ENCODE measurements around the gene MLN.

The MLN gene

GRCh38 chr6:33757906-33758305 lies 45.9 kb downstream of the MLN start:
- no peak overlapping the region for H3K27ac ChIP-seq (ENCODE audit: low read depth, low read length, poor library complexity, severe bottlenecking)
- peaks cover 6% of the 10 kb centered on the region for H3K27me3 ChIP-seq (ENCODE audit: insufficient read depth, low read length)
- H3K4me1 ChIP-seq (ENCODE audit: insufficient read depth, low read length, severe bottlenecking), result no peaks in the 10 kb centered on the region

GRCh38 chr6:33757113-33757512 lies 46.7 kb downstream of the MLN start:
- TF ChIP-seq EZH2 (IDR thresholded peaks at IDR 0.05; ENCODE audit: borderline replicate concordance, low read length), result no peak
- no peak for TF ChIP-seq CTCF (IDR thresholded peaks at IDR 0.05; ENCODE audit: low read length)
- H2AFZ ChIP-seq (ENCODE audit: low read length), result no peak overlapping the region

More at GRCh38 chr6:33757906-33758305, 45.9 kb downstream of the MLN start:
- Histone ChIP-seq H3K9ac (ENCODE audit: low read length) (no peak overlapping the region), H3K9me2 (ENCODE audit: low read depth, low read length) (no peaks in the 10 kb centered on the region), H3K9me3 (ENCODE audit: low read length) (no peaks in the 10 kb centered on the region), H3K79me2 (ENCODE audit: insufficient read depth, low read length) (no peaks in the 10 kb centered on the region), H3K4me2 (ENCODE audit: low read length) (no peak overlapping the region), H3K36me3 (ENCODE audit: insufficient read depth, low read length) (no peaks in the 10 kb centered on the region), H4K20me1 (ENCODE audit: insufficient read depth, low read length) (no peaks in the 10 kb centered on the region), H2AFZ (ENCODE audit: low read length) (no peak overlapping the region), H3K4me3 (ENCODE audit: low read depth, low read length, poor library complexity, severe bottlenecking) (no peak overlapping the region), H3F3A (ENCODE audit: insufficient read depth, low read length) (no peaks in the 10 kb centered on the region)
- TF ChIP-seq CTCF (IDR thresholded peaks at IDR 0.05; ENCODE audit: low read length), result no peak
- TF ChIP-seq EZH2 (IDR thresholded peaks at IDR 0.05; ENCODE audit: borderline replicate concordance, low read length), result no peak

GRCh38 chr6:33756211-33756954 lies 47.4 kb downstream of the MLN start:
- Histone ChIP-seq H3F3A (ENCODE audit: insufficient read depth, low read length) (no peaks in the 10 kb centered on the region), H3K4me3 (ENCODE audit: low read depth, low read length, poor library complexity, severe bottlenecking) (no peak overlapping the region), H3K27ac (ENCODE audit: low read depth, low read length, poor library complexity, severe bottlenecking) (no peak overlapping the region), H3K9me2 (ENCODE audit: low read depth, low read length) (no peaks in the 10 kb centered on the region), H2AFZ (ENCODE audit: low read length) (no peak overlapping the region), H3K27me3 (ENCODE audit: insufficient read depth, low read length) (peaks cover 3% of the 10 kb centered on the region), H3K4me1 (ENCODE audit: insufficient read depth, low read length, severe bottlenecking) (no peaks in the 10 kb centered on the region), H3K9me3 (ENCODE audit: low read length) (no peaks in the 10 kb centered on the region), H4K20me1 (ENCODE audit: insufficient read depth, low read length) (no peaks in the 10 kb centered on the region), H3K4me2 (ENCODE audit: low read length) (no peak overlapping the region), H3K79me2 (ENCODE audit: insufficient read depth, low read length) (no peaks in the 10 kb centered on the region), H3K9ac (ENCODE audit: low read length) (no peak overlapping the region), H3K36me3 (ENCODE audit: insufficient read depth, low read length) (no peaks in the 10 kb centered on the region)
- TF ChIP-seq EZH2 (IDR thresholded peaks at IDR 0.05; ENCODE audit: borderline replicate concordance, low read length), result no peak
- no peak for TF ChIP-seq CTCF (IDR thresholded peaks at IDR 0.05; ENCODE audit: low read length)

More at GRCh38 chr6:33757113-33757512, 46.7 kb downstream of the MLN start:
- H3K36me3 ChIP-seq (ENCODE audit: insufficient read depth, low read length), result no peaks in the 10 kb centered on the region
- H3K9me2 ChIP-seq (ENCODE audit: low read depth, low read length), result no peaks in the 10 kb centered on the region
- H3K9ac ChIP-seq (ENCODE audit: low read length), result no peak overlapping the region
- no peaks in the 10 kb centered on the region for H3K79me2 ChIP-seq (ENCODE audit: insufficient read depth, low read length)
- no peaks in the 10 kb centered on the region for H3F3A ChIP-seq (ENCODE audit: insufficient read depth, low read length)
- H3K4me3 ChIP-seq (ENCODE audit: low read depth, low read length, poor library complexity, severe bottlenecking), result no peak overlapping the region
- H3K9me3 ChIP-seq (ENCODE audit: low read length), result no peaks in the 10 kb centered on the region
- no peak overlapping the region for H3K27ac ChIP-seq (ENCODE audit: low read depth, low read length, poor library complexity, severe bottlenecking)
- H3K4me1 ChIP-seq (ENCODE audit: insufficient read depth, low read length, severe bottlenecking), result no peaks in the 10 kb centered on the region
- no peaks in the 10 kb centered on the region for H4K20me1 ChIP-seq (ENCODE audit: insufficient read depth, low read length)
- peaks cover 3% of the 10 kb centered on the region for H3K27me3 ChIP-seq (ENCODE audit: insufficient read depth, low read length)
- H3K4me2 ChIP-seq (ENCODE audit: low read length), result no peak overlapping the region
